ENCODE measurements around the gene FYN.

Gene FYN

GRCh38 chr6:111736005-111736608 is 137.1 kb downstream of the FYN start:
- peaks cover 10% of the 10 kb centered on the region for H3K4me1 ChIP-seq (ENCODE audit: control insufficient read depth, low read depth, low read length)
- H3K9ac ChIP-seq (ENCODE audit: low read length): no peak overlapping the region
- peaks cover 6% of the 10 kb centered on the region for H3K36me3 ChIP-seq (ENCODE audit: control insufficient read depth, low read depth, low read length)
- peaks cover 13% of the 10 kb centered on the region for H3K9me3 ChIP-seq (ENCODE audit: control insufficient read depth, low read depth, low read length)
- H3K27me3 ChIP-seq (ENCODE audit: control insufficient read depth, insufficient read depth, low read length): no peaks in the 10 kb centered on the region
- no peak overlapping the region for H3K4me3 ChIP-seq (ENCODE audit: low read length)
- H3K27ac ChIP-seq (ENCODE audit: low read length): no peak overlapping the region

- H3K9me3 ChIP-seq (ENCODE audit: control insufficient read depth, low read depth, low read length): peaks cover 13% of the 10 kb centered on the region
- H3K4me1 ChIP-seq (ENCODE audit: control insufficient read depth, low read depth, low read length): peaks cover 14% of the 10 kb centered on the region
- no peak overlapping the region for H3K27ac ChIP-seq (ENCODE audit: low read length)
- H3K36me3 ChIP-seq (ENCODE audit: control insufficient read depth, low read depth, low read length): peaks cover 6% of the 10 kb centered on the region
- no peak overlapping the region for H3K9ac ChIP-seq (ENCODE audit: low read length)
- no peaks in the 10 kb centered on the region for H3K27me3 ChIP-seq (ENCODE audit: control insufficient read depth, insufficient read depth, low read length)
- H3K4me3 ChIP-seq (ENCODE audit: low read length): no peak overlapping the region
Observed at GRCh38 chr6:111734068-111735061, 138.9 kb downstream of the FYN start.

GRCh38 chr6:111732390-111732789 is 140.9 kb downstream of the FYN start:
- Histone ChIP-seq H3K4me1 (ENCODE audit: control insufficient read depth, low read depth, low read length) (peaks cover 14% of the 10 kb centered on the region), H3K27ac (ENCODE audit: low read length) (no peak overlapping the region), H3K9ac (ENCODE audit: low read length) (no peak overlapping the region), H3K36me3 (ENCODE audit: control insufficient read depth, low read depth, low read length) (peaks cover 6% of the 10 kb centered on the region), H3K9me3 (ENCODE audit: control insufficient read depth, low read depth, low read length) (peaks cover 13% of the 10 kb centered on the region), H3K4me3 (ENCODE audit: low read length) (no peak overlapping the region), H3K27me3 (ENCODE audit: control insufficient read depth, insufficient read depth, low read length) (no peaks in the 10 kb centered on the region)

GRCh38 chr6:111731456-111732195 is 141.6 kb downstream of the FYN start:
- Histone ChIP-seq H3K4me1 (ENCODE audit: control insufficient read depth, low read depth, low read length) (peaks cover 14% of the 10 kb centered on the region), H3K9ac (ENCODE audit: low read length) (no peak overlapping the region), H3K27ac (ENCODE audit: low read length) (no peak overlapping the region), H3K9me3 (ENCODE audit: control insufficient read depth, low read depth, low read length) (peaks cover 13% of the 10 kb centered on the region), H3K36me3 (ENCODE audit: control insufficient read depth, low read depth, low read length) (peaks cover 6% of the 10 kb centered on the region), H3K27me3 (ENCODE audit: control insufficient read depth, insufficient read depth, low read length) (no peaks in the 10 kb centered on the region), H3K4me3 (ENCODE audit: low read length) (peak overlapping the region; percentile 32)

- Histone ChIP-seq H3K27ac (ENCODE audit: low read length) (no peak overlapping the region), H3K9ac (ENCODE audit: low read length) (no peak overlapping the region), H3K4me1 (ENCODE audit: control insufficient read depth, low read depth, low read length) (peaks cover 14% of the 10 kb centered on the region), H3K27me3 (ENCODE audit: control insufficient read depth, insufficient read depth, low read length) (no peaks in the 10 kb centered on the region), H3K36me3 (ENCODE audit: control insufficient read depth, low read depth, low read length) (peaks cover 6% of the 10 kb centered on the region), H3K9me3 (ENCODE audit: control insufficient read depth, low read depth, low read length) (peaks cover 13% of the 10 kb centered on the region), H3K4me3 (ENCODE audit: low read length) (no peak overlapping the region)
Observed at GRCh38 chr6:111730864-111731263, 142.4 kb downstream of the FYN start.

- Histone ChIP-seq H3K27me3 (ENCODE audit: control insufficient read depth, insufficient read depth, low read length) (no peaks in the 10 kb centered on the region), H3K4me1 (ENCODE audit: control insufficient read depth, low read depth, low read length) (peaks cover 14% of the 10 kb centered on the region), H3K36me3 (ENCODE audit: control insufficient read depth, low read depth, low read length) (peaks cover 1% of the 10 kb centered on the region), H3K9ac (ENCODE audit: low read length) (no peak overlapping the region), H3K9me3 (ENCODE audit: control insufficient read depth, low read depth, low read length) (peaks cover 6% of the 10 kb centered on the region), H3K4me3 (ENCODE audit: low read length) (no peak overlapping the region), H3K27ac (ENCODE audit: low read length) (no peak overlapping the region)
Observed at GRCh38 chr6:111727802-111728201, 145.4 kb downstream of the FYN start.

- H3K9ac ChIP-seq (ENCODE audit: low read length): no peak overlapping the region
- no peaks in the 10 kb centered on the region for H3K36me3 ChIP-seq (ENCODE audit: control insufficient read depth, low read depth, low read length)
- H3K9me3 ChIP-seq (ENCODE audit: control insufficient read depth, low read depth, low read length): no peaks in the 10 kb centered on the region
- no peaks in the 10 kb centered on the region for H3K27me3 ChIP-seq (ENCODE audit: control insufficient read depth, insufficient read depth, low read length)
- peaks cover 13% of the 10 kb centered on the region for H3K4me1 ChIP-seq (ENCODE audit: control insufficient read depth, low read depth, low read length)
- H3K4me3 ChIP-seq (ENCODE audit: low read length): no peak overlapping the region
- H3K27ac ChIP-seq (ENCODE audit: low read length): no peak overlapping the region
Observed at GRCh38 chr6:111727041-111727440, 146.2 kb downstream of the FYN start.

GRCh38 chr6:111725446-111726112 is 147.7 kb downstream of the FYN start:
- no peaks in the 10 kb centered on the region for H3K36me3 ChIP-seq (ENCODE audit: control insufficient read depth, low read depth, low read length)
- no peak overlapping the region for H3K9ac ChIP-seq (ENCODE audit: low read length)
- no peak overlapping the region for H3K4me3 ChIP-seq (ENCODE audit: low read length)
- H3K27me3 ChIP-seq (ENCODE audit: control insufficient read depth, insufficient read depth, low read length): no peaks in the 10 kb centered on the region
- H3K4me1 ChIP-seq (ENCODE audit: control insufficient read depth, low read depth, low read length): no peaks in the 10 kb centered on the region
- H3K9me3 ChIP-seq (ENCODE audit: control insufficient read depth, low read depth, low read length): no peaks in the 10 kb centered on the region
- H3K27ac ChIP-seq (ENCODE audit: low read length): no peak overlapping the region

GRCh38 chr6:111724505-111724904 is 148.7 kb downstream of the FYN start:
- Histone ChIP-seq H3K4me3 (ENCODE audit: low read length) (no peak overlapping the region), H3K9ac (ENCODE audit: low read length) (no peak overlapping the region), H3K27ac (ENCODE audit: low read length) (no peak overlapping the region), H3K36me3 (ENCODE audit: control insufficient read depth, low read depth, low read length) (no peaks in the 10 kb centered on the region), H3K27me3 (ENCODE audit: control insufficient read depth, insufficient read depth, low read length) (no peaks in the 10 kb centered on the region), H3K9me3 (ENCODE audit: control insufficient read depth, low read depth, low read length) (no peaks in the 10 kb centered on the region), H3K4me1 (ENCODE audit: control insufficient read depth, low read depth, low read length) (no peaks in the 10 kb centered on the region)

- Histone ChIP-seq H3K9ac (ENCODE audit: low read length) (no peak overlapping the region), H3K27me3 (ENCODE audit: control insufficient read depth, insufficient read depth, low read length) (no peaks in the 10 kb centered on the region), H3K9me3 (ENCODE audit: control insufficient read depth, low read depth, low read length) (no peaks in the 10 kb centered on the region), H3K27ac (ENCODE audit: low read length) (no peak overlapping the region), H3K4me1 (ENCODE audit: control insufficient read depth, low read depth, low read length) (no peaks in the 10 kb centered on the region), H3K4me3 (ENCODE audit: low read length) (no peak overlapping the region), H3K36me3 (ENCODE audit: control insufficient read depth, low read depth, low read length) (no peaks in the 10 kb centered on the region)
Observed at GRCh38 chr6:111724039-111724438, 149.2 kb downstream of the FYN start.

- no peak overlapping the region for H3K9ac ChIP-seq (ENCODE audit: low read length)
- H3K27ac ChIP-seq (ENCODE audit: low read length): no peak overlapping the region
- no peaks in the 10 kb centered on the region for H3K4me1 ChIP-seq (ENCODE audit: control insufficient read depth, low read depth, low read length)
Observed at GRCh38 chr6:111723412-111723970, 149.8 kb downstream of the FYN start.

More at GRCh38 chr6:111723412-111723970, 149.8 kb downstream of the FYN start:
- no peaks in the 10 kb centered on the region for H3K27me3 ChIP-seq (ENCODE audit: control insufficient read depth, insufficient read depth, low read length)
- peaks cover under 1% of the 10 kb centered on the region for H3K36me3 ChIP-seq (ENCODE audit: control insufficient read depth, low read depth, low read length)
- H3K4me3 ChIP-seq (ENCODE audit: low read length): no peak overlapping the region
- H3K9me3 ChIP-seq (ENCODE audit: control insufficient read depth, low read depth, low read length): no peaks in the 10 kb centered on the region

Measured in iPS-18a (cell line).